ENCODE measurements around the gene MSH5.

The MSH5 gene

GRCh38 chr6:31719001-31719400, 20.8 kb upstream of the MSH5 start:
- no peak overlapping the region for H3K9ac ChIP-seq (ENCODE audit: low read depth, low read length, poor library complexity, severe bottlenecking)

GRCh38 chr6:31720196-31720770, 19.5 kb upstream of the MSH5 start:
- Histone ChIP-seq H3K36me3 (ENCODE audit: insufficient read depth, low read length) (no peaks in the 10 kb centered on the region), H3K4me2 (ENCODE audit: low read depth, low read length, poor library complexity, severe bottlenecking) (no peak overlapping the region), H3K9me3 (ENCODE audit: insufficient read depth, low read depth, low read length) (no peaks in the 10 kb centered on the region), H3K4me1 (ENCODE audit: insufficient read depth, low read length, poor library complexity, severe bottlenecking) (peaks cover 6% of the 10 kb centered on the region), H3K9ac (ENCODE audit: low read depth, low read length, poor library complexity, severe bottlenecking) (no peak overlapping the region), H3K27me3 (ENCODE audit: insufficient read depth, low read length, poor library complexity, severe bottlenecking) (no peaks in the 10 kb centered on the region), H3K9me2 (replicated peaks; ENCODE audit: low read depth, low read length) (no peaks in the 10 kb centered on the region), H3K79me2 (ENCODE audit: insufficient read depth, low read length) (no peaks in the 10 kb centered on the region), H3F3A (ENCODE audit: low read depth) (no peaks in the 10 kb centered on the region), H3K4me3 (ENCODE audit: low read length, poor library complexity, severe bottlenecking) (no peak overlapping the region), H4K20me1 (ENCODE audit: insufficient read depth, low read length, poor library complexity, severe bottlenecking) (no peaks in the 10 kb centered on the region), H2AFZ (ENCODE audit: low read length) (no peak overlapping the region)
- TF ChIP-seq EZH2phosphoT487 (IDR thresholded peaks at IDR 0.05; ENCODE audit: borderline replicate concordance) (no peak), CTCF (conservative IDR thresholded peaks at IDR 0.05; ENCODE audit: low read length) (no peak)

More at GRCh38 chr6:31719001-31719400, 20.8 kb upstream of the MSH5 start:
- TF ChIP-seq EZH2phosphoT487 (IDR thresholded peaks at IDR 0.05; ENCODE audit: borderline replicate concordance): no peak
- no peak for TF ChIP-seq CTCF (conservative IDR thresholded peaks at IDR 0.05; ENCODE audit: low read length)
- H3K4me1 ChIP-seq (ENCODE audit: insufficient read depth, low read length, poor library complexity, severe bottlenecking): peaks cover 15% of the 10 kb centered on the region
- no peaks in the 10 kb centered on the region for H3K27me3 ChIP-seq (ENCODE audit: insufficient read depth, low read length, poor library complexity, severe bottlenecking)
- H2AFZ ChIP-seq (ENCODE audit: low read length): no peak overlapping the region
- no peak overlapping the region for H3K4me3 ChIP-seq (ENCODE audit: low read length, poor library complexity, severe bottlenecking)
- H3K9me3 ChIP-seq (ENCODE audit: insufficient read depth, low read depth, low read length): no peaks in the 10 kb centered on the region
- no peaks in the 10 kb centered on the region for H4K20me1 ChIP-seq (ENCODE audit: insufficient read depth, low read length, poor library complexity, severe bottlenecking)
- no peaks in the 10 kb centered on the region for H3K36me3 ChIP-seq (ENCODE audit: insufficient read depth, low read length)
- no peaks in the 10 kb centered on the region for H3F3A ChIP-seq (ENCODE audit: low read depth)
- no peak overlapping the region for H3K4me2 ChIP-seq (ENCODE audit: low read depth, low read length, poor library complexity, severe bottlenecking)
- H3K79me2 ChIP-seq (ENCODE audit: insufficient read depth, low read length): no peaks in the 10 kb centered on the region
- H3K9me2 ChIP-seq (replicated peaks; ENCODE audit: low read depth, low read length): no peaks in the 10 kb centered on the region

GRCh38 chr6:31721351-31722020, 18.3 kb upstream of the MSH5 start, which contains the start of gene LY6G6C:
Gene LY6G6C, minus strand, starts transcription at chr6:31721746. Its CDS starts 67 bp downstream, at chr6:31721679.
- H4K20me1 ChIP-seq (ENCODE audit: insufficient read depth, low read length, poor library complexity, severe bottlenecking): no peaks in the 10 kb centered on the region
- H3F3A ChIP-seq (ENCODE audit: low read depth): peaks cover 4% of the 10 kb centered on the region; the same call in 1 of the 2 replicates
- no peak within 1 kb of the TSS for H3K9ac ChIP-seq (ENCODE audit: low read depth, low read length, poor library complexity, severe bottlenecking)
- no peaks in the 10 kb centered on the region for H3K9me2 ChIP-seq (replicated peaks; ENCODE audit: low read depth, low read length)
- H3K4me3 ChIP-seq (ENCODE audit: low read length, poor library complexity, severe bottlenecking): no peak within 1 kb of the TSS
- no peak within 1 kb of the TSS for H2AFZ ChIP-seq (ENCODE audit: low read length)
- H3K9me3 ChIP-seq (ENCODE audit: insufficient read depth, low read depth, low read length): no peaks in the 10 kb centered on the region
- H3K36me3 ChIP-seq (ENCODE audit: insufficient read depth, low read length): no peaks in the 10 kb centered on the region; the same call in 1 of the 2 replicates
- peaks cover 14% of the 10 kb centered on the region for H3K4me1 ChIP-seq (ENCODE audit: insufficient read depth, low read length, poor library complexity, severe bottlenecking)
- TF ChIP-seq CTCF (conservative IDR thresholded peaks at IDR 0.05; ENCODE audit: low read length) (no peak), EZH2phosphoT487 (IDR thresholded peaks at IDR 0.05; ENCODE audit: borderline replicate concordance) (no peak)
- no peak within 1 kb of the TSS for H3K4me2 ChIP-seq (ENCODE audit: low read depth, low read length, poor library complexity, severe bottlenecking)
- H3K27me3 ChIP-seq (ENCODE audit: insufficient read depth, low read length, poor library complexity, severe bottlenecking): no peaks in the 10 kb centered on the region
- H3K79me2 ChIP-seq (ENCODE audit: insufficient read depth, low read length): no peaks in the 10 kb centered on the region

Measured in Loucy (cell line).